Fibroblast of mammary gland (primary cell): ENCODE measurements around the gene TRIM24.
"Not testable (repeated sequence)": the region's sequence is repeated elsewhere in the genome, so short reads cannot be mapped to it uniquely, and the experiment has no call there.

Experiments used
- DNase-seq: peaks from one replicate; pipeline ENCODE4 v3.0.0-alpha.2; 2010; ENCODE audit warnings: low read depth
- H3K4me3 ChIP-seq: 2 replicates; pipeline ENCODE4 v1.5.1; 2011; ENCODE audit warnings: low read depth, mild to moderate bottlenecking, low read length, moderate library complexity; ENCODE audit not compliant: control insufficient read depth
- TF ChIP-seq, protein P1 (sequence below): conservative IDR thresholded peaks from 2 replicates; pipeline ENCODE4 v1.5.1; 2011; ENCODE audit warnings: low read depth, low read length, inconsistent platforms; ENCODE audit not compliant: control insufficient read depth, insufficient read depth

TRIM24 gene

DNA sequence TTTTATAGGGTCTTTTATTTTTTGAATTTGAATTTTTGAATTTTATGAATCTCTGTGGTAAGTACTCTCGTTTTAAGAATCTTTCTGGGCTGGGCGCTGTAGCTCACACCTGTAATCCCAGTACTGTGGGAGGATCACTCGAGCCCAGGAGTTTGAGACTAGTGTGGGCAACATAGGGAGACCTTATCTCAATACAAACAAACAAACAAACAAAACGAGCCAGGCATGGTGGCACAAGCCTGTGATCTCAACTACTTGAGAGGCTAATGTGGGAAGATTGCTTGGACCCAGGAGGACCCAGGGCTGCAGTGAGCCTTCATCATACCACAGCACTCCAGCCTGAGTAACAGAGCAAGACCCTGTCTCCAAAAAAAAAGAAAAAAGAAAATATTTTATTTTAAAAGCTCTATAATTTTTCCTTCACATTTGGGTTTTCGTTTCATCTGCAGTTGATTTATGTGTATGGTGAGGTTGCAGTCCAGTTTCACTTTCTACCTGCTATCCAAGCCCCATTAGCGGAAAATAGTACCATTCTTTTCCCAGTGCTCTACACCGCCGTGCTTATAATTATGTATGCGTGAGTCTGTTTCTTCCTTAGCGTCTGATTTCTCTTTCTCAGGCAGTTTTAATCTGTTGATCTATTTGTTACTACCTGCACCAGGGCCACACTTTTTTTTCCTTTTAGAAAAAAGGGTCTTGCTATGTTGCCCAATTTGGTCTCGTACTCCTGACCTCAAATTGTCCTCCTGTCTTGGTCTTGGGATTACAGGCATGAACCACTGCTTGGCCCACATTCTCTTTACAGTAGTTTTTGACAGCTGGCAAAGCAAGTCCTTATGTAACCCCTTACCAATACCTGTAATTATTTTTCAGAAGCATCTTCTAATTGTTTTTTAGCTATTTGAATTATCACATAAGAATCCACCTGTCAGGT is 21.7 kb downstream of the TRIM24 start:
- no peak for DNase-seq
- H3K4me3 ChIP-seq, result no peak overlapping the region
- TF ChIP-seq, protein P1, sequence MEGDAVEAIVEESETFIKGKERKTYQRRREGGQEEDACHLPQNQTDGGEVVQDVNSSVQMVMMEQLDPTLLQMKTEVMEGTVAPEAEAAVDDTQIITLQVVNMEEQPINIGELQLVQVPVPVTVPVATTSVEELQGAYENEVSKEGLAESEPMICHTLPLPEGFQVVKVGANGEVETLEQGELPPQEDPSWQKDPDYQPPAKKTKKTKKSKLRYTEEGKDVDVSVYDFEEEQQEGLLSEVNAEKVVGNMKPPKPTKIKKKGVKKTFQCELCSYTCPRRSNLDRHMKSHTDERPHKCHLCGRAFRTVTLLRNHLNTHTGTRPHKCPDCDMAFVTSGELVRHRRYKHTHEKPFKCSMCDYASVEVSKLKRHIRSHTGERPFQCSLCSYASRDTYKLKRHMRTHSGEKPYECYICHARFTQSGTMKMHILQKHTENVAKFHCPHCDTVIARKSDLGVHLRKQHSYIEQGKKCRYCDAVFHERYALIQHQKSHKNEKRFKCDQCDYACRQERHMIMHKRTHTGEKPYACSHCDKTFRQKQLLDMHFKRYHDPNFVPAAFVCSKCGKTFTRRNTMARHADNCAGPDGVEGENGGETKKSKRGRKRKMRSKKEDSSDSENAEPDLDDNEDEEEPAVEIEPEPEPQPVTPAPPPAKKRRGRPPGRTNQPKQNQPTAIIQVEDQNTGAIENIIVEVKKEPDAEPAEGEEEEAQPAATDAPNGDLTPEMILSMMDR, result no peak

DNA sequence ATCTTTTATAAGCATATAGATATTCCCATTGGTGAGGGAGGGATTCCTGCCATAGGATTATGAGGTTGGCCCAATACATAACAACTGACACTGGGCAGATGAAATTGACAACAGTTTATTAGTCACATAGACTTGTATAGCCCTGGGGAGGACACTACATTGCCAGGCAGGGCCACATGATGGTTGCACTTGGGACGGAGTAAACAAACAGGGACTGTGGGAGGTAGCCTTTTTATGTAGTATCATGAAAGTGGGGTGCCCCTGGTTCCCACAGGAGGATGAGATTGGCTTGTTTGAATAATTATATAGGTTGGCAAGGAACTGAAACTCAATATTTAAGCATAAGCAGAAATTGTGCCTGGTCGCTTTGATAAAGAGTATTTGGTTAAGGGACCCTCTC is 23.5 kb downstream of the TRIM24 start:
- no peak overlapping the region for H3K4me3 ChIP-seq
- TF ChIP-seq, protein P1, result no peak
- DNase-seq, result no peak

DNA sequence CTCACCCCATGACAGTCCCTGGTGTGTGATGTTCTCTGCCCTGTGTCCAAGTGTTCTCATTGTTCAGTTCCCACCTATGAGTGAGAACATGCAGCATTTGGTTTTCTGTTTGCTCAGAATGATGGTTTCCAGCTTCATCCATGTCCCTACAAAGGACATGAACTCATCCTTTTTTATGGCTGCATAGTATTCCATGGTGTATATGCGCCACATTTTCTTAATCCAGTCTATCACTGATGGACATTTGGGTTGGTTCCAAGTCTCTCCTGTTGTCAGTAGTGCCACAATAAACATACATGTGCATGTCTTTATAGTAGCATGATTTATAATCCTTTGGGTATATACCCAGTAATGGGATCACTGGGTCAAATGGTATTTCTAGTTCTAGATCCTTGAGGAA is 25.4 kb downstream of the TRIM24 start:
- not testable (repeated sequence) for H3K4me3 ChIP-seq, DNase-seq

DNA sequence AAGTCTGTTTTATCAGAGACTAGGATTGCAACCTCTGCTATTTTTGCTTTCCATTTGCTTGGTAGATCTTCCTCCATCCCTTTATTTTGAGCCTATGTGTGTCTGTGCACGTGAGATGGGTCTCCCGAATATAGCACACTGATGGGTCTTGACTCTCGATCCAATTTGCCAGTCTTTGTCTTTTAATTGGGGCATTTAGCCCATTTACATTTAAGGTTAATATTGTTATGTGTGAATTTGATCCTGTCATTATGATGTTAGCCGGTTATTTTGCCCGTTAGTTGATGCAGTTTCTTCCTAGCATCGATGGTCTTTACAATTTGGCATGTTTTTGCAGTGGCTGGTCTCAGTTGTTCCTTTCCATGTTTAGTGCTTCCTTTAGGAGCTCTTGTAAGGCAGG is 29.1 kb downstream of the TRIM24 start:
- not testable (repeated sequence) for DNase-seq, H3K4me3 ChIP-seq

DNA sequence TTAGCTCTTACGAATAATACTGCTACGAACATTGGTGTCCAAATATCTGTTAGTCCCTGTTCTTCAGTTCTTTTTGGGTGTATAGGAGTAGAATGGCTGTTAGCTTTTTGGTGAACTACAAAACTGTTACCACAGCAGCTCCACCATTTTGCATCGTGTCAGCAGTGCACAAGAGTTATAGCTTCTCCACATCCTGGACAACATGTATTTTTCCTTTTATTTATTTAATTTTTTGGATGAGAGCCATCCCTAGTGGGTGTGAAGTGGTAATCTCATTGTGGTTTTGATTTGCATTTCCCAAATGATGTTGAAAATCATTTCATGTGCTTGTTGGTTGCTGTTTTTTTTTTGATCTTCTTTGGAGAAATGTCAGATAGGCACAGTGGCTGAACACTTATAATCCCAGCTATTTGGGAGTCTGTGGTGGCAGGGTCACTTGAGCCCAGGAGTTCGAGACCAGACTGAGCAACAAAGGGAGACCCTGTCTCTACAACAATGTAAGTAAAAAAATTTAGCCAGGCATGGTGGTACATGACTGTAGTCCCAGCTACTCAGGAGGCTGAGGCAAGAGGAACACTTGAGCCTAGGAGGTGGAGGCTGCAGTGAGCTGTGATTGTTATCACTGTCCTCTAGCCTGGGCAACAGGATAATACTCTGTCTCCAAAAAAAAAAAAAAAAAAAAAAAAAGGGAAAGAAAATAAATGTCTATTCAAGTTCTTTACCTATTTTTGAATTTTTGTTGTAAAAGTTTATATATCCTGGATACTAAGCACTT is 31.7 kb downstream of the TRIM24 start:
- peak; percentile 4 for DNase-seq
- no peak overlapping the region for H3K4me3 ChIP-seq
- TF ChIP-seq, protein P1, result no peak

DNA sequence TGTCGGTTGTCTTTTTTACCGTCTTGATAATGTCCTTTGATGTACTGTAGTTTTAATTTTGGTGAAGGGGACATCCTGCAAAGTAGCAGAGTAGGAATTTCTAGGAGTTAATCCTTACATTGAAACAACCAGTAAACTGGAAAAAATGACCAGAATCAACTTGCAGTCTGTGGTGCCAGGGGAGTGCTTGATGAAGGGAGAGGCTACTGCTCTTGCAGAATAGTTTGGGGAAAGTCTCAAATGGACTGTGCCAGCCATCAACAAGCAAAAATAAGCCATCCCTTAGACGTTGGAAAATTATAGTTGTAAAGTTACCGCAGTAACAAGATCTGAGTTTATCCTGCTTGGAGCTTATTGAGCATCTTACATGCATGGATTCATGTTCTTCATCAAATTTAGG is 32.4 kb downstream of the TRIM24 start:
- no peak overlapping the region for H3K4me3 ChIP-seq
- TF ChIP-seq, protein P1, result no peak
- no peak for DNase-seq

DNA sequence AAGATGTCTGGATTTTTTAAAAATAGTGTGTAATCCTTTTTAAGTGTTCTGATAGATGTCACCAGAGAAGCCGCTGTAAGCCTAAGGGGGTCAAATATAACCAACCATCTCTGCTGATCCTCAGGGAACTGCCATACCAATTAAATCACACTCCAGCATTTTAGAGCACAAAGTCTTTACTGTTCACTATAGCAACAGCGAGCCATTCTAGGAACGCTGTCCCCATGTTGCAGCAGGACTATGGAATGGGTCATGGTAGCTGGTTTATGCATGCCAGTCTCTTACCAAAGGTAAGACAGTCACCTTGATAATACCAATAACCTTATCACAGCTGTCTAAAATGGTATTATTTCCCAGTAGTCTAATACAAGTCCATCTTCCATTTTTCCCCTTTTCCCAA is 33.5 kb downstream of the TRIM24 start:
- no peak overlapping the region for H3K4me3 ChIP-seq
- no peak for DNase-seq
- TF ChIP-seq, protein P1, result no peak
